HepG2 (cell line): Measurements from ENCODE around the gene MAP1LC3B. TPM values are rescaled to one million over a fixed set of nuclear protein-coding genes. Genes with fewer than 3 reads are reported as not detected.

ENCODE experiments used
- ARNT2 ChIP-seq: sonication (generic); formaldehyde crosslinking; IDR thresholded peaks from 2 replicates; pipeline ENCODE4 v1.8.0; 2022; ENCODE audit warnings: mild to moderate bottlenecking, low read depth, missing genetic modification reagents, moderate library complexity
- FOXA3 ChIP-seq: IDR thresholded peaks from 2 replicates; pipeline ENCODE4 v1.6.1; 2016; ENCODE audit warnings: missing genetic modification reagents, missing compliant biosample characterization
- GATAD2A ChIP-seq: IDR thresholded peaks from 2 replicates; pipeline ENCODE4 v1.6.1; 2016
- HHEX ChIP-seq: IDR thresholded peaks from 2 replicates; pipeline ENCODE4 v1.6.1; 2016; ENCODE audit warnings: control low read depth
- KAT8 ChIP-seq: IDR thresholded peaks from 2 replicates; pipeline ENCODE4 v1.6.1; 2016; ENCODE audit warnings: missing genetic modification reagents, missing compliant biosample characterization
- MED1 ChIP-seq: sonication (generic); formaldehyde crosslinking; IDR thresholded peaks from 2 replicates; pipeline ENCODE4 v1.4.0; 2020; ENCODE audit warnings: missing genetic modification reagents
- NR2C2 ChIP-seq: sonication (generic); formaldehyde crosslinking; IDR thresholded peaks from 2 replicates; pipeline ENCODE4 v1.4.0; 2020; ENCODE audit warnings: missing genetic modification reagents, mild to moderate bottlenecking, moderate library complexity, borderline replicate concordance
- PAXIP1 ChIP-seq: sonication (generic); formaldehyde crosslinking; conservative IDR thresholded peaks from 2 replicates; pipeline ENCODE4 v1.4.0; 2020; ENCODE audit warnings: mild to moderate bottlenecking, missing genetic modification reagents, moderate library complexity
- POLR2AphosphoS5 ChIP-seq: IDR thresholded peaks from 2 replicates; pipeline ENCODE4 v1.6.1; 2012; ENCODE audit warnings: low read depth, low read length
- RBFOX2 ChIP-seq: fragments of 200-400 bp; formaldehyde crosslinking; IDR thresholded peaks from 2 replicates; pipeline ENCODE4 v1.6.1; 2017; ENCODE audit warnings: low read depth, mild to moderate bottlenecking, low read length
- RERE ChIP-seq: IDR thresholded peaks from 2 replicates; pipeline ENCODE4 v1.6.1; 2016; ENCODE audit warnings: low read depth, missing genetic modification reagents, missing compliant biosample characterization
- RXRA ChIP-seq: sonication (generic); formaldehyde crosslinking; IDR thresholded peaks from 2 replicates; pipeline ENCODE4 v1.5.1; 2020; ENCODE audit warnings: missing genetic modification reagents
- SOX13 ChIP-seq, 3 experiments: fragments of 450-650 bp in 1 of 3; sonication (generic) in 1 of 3; formaldehyde crosslinking in 1 of 3; IDR thresholded peaks in 2 of 3; conservative IDR thresholded peaks in 1 of 3; 2 replicates each; pipeline versions ENCODE4 v1.5.0 to v1.6.1; 2016 to 2020; ENCODE audit warnings: antibody characterized with exemption in 1 of 3, mild to moderate bottlenecking in 1 of 3, missing compliant biosample characterization in 1 of 3, missing genetic modification reagents in 1 of 3, moderate library complexity in 1 of 3
- THAP11 ChIP-seq: IDR thresholded peaks from 2 replicates; pipeline ENCODE4 v1.6.1; 2016; ENCODE audit warnings: missing biosample characterization, missing genetic modification reagents
- ZNF331 ChIP-seq: sonication (generic); formaldehyde crosslinking; IDR thresholded peaks from 2 replicates; pipeline ENCODE4 v1.4.0; 2020; ENCODE audit warnings: missing genetic modification reagents
- ZNF574 ChIP-seq: sonication (generic); formaldehyde crosslinking; IDR thresholded peaks from 2 replicates; pipeline ENCODE4 v1.4.0; 2020; ENCODE audit warnings: missing genetic modification reagents
- ZNF589 ChIP-seq: sonication (generic); formaldehyde crosslinking; conservative IDR thresholded peaks from 2 replicates; pipeline ENCODE4 v1.8.0; 2022; ENCODE audit warnings: mild to moderate bottlenecking, moderate library complexity, missing genetic modification reagents
- ZNF670 ChIP-seq: sonication (generic); formaldehyde crosslinking; IDR thresholded peaks from 2 replicates; pipeline ENCODE4 v1.8.0; 2022; ENCODE audit warnings: mild to moderate bottlenecking, missing genetic modification reagents, borderline replicate concordance
- ZNF777 ChIP-seq: sonication (generic); formaldehyde crosslinking; IDR thresholded peaks from 2 replicates; pipeline ENCODE4 v1.4.0; 2020; ENCODE audit warnings: missing genetic modification reagents
- polyA plus RNA-seq, 8 experiments: library from polyadenylated mRNA; depleted of rRNA in 3 of 8; stranded (reverse) in 7 of 8; unstranded in 1 of 8; fragments of >200 nt; fragmentation: Illumina TruSeq in 4 of 8; extraction: Trizol in 4 of 8; gene quantifications; 2 replicates each; pipeline versions ENCODE4 v1.2.1 to v1.2.3, GENCODE V29; 2011 to 2016; ENCODE audit warnings: low read depth in 4 of 8, missing spikeins in 1 of 8, mixed read lengths in 1 of 8; ENCODE audit not compliant: insufficient read depth in 1 of 8
- total RNA-seq, 5 experiments: library from RNA; depleted of rRNA; stranded (reverse); fragments of >200 nt; fragmentation: Illumina TruSeq; extraction: Trizol; gene quantifications; 2 replicates each; pipeline ENCODE4 v1.2.3, GENCODE V29; 2016; ENCODE audit warnings: low read depth in 1 of 5

The MAP1LC3B gene
- total and polyA plus RNA-seq, 2 of the 13 experiments (the other 11 are each of a cell fraction or from before 2014, with no cell fraction given), result 15.7 to 37.4 TPM

DNA sequence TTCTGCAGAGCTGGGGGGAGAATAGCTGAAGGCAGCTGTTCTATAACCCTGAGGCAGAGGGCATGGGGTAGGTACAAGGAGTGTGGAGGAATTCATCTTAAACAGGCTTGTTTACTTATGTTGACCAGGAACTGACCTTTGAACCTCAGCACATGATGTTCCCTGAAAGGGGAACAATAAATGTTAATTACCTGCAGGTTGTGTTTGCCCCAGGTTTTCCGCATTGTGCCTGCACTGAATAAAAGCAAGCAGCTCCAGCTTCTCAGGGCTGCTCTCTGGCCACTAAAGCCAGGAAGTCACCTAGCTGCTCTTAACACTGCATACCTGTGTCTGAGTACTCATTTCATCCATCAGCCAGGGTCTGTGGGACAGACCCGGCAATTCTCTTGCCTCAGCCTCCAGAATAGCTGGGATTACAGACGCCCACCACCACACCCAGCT, 12.8 kb upstream of the MAP1LC3B start (continued):
- peak; percentile 66 for TF ChIP-seq RERE (CRISPR knock-in tag)
- peak; percentile 59 for TF ChIP-seq PAXIP1 (CRISPR knock-in tag)
- TF ChIP-seq FOXA3, result peak; percentile 96
- 0 out of 2 replicates have a peak, but pooled peaks have one; percentile 25 for TF ChIP-seq ARNT2
- 0 out of 2 replicates have a peak, but pooled peaks have one; percentile 53 for TF ChIP-seq ZNF589 (CRISPR knock-in tag)
- TF ChIP-seq NR2C2 (CRISPR knock-in tag), result peak; percentile 70
- TF ChIP-seq KAT8 (CRISPR knock-in tag), result peak; percentile 46; the same call in 1 of the 2 replicates
- peak; percentile 53 for TF ChIP-seq RBFOX2
- TF ChIP-seq ZNF777 (CRISPR knock-in tag), result 0 out of 2 replicates have a peak, but pooled peaks have one; percentile 25
- peak; percentile 57 for TF ChIP-seq HHEX (CRISPR knock-in tag)
- TF ChIP-seq POLR2AphosphoS5, result 0 out of 2 replicates have a peak, but pooled peaks have one; percentile 18
- peak; percentile 51; the same call in 1 of the 2 replicates for TF ChIP-seq RXRA (CRISPR knock-in tag)
- TF ChIP-seq ZNF574, result 0 out of 2 replicates have a peak, but pooled peaks have one; percentile 20
- TF ChIP-seq ZNF331 (CRISPR knock-in tag), result peak; percentile 72
- peak; percentile 75 for TF ChIP-seq MED1 (CRISPR knock-in tag)
- peak; percentile 58; the same call in 1 of the 2 replicates for TF ChIP-seq THAP11 (CRISPR knock-in tag)
- peak; percentile 65 for TF ChIP-seq SOX13 (IDR thresholded peaks at IDR 0.05)
- TF ChIP-seq SOX13 (CRISPR knock-in tag; conservative IDR thresholded peaks at IDR 0.05 in 1 of 2, IDR thresholded peaks at IDR 0.05 in 1 of 2), result peak in 1 of 2 experiments; percentile 95; a peak in 2 of 4 replicates
- peak; percentile 26; the same call in 1 of the 2 replicates for TF ChIP-seq ZNF670 (CRISPR knock-in tag)
- TF ChIP-seq GATAD2A, result peak; percentile 76
